PC-3 (cell line): ENCODE data around the gene NFAT5.

Source experiments
- EZH2phosphoT487 ChIP-seq: fragments of 300-600 bp; sonication (generic); IDR thresholded peaks from 2 replicates; pipeline ENCODE4 v1.6.1; 2018; ENCODE audit warnings: mild to moderate bottlenecking, antibody characterized with exemption, low read length, borderline replicate concordance
- TF ChIP-seq, protein P1 (sequence below): fragments of 300-600 bp; sonication (generic); conservative IDR thresholded peaks from 2 replicates; pipeline ENCODE4 v1.5.1; 2017; ENCODE audit warnings: antibody characterized with exemption, low read depth, mild to moderate bottlenecking, low read length

DNA sequence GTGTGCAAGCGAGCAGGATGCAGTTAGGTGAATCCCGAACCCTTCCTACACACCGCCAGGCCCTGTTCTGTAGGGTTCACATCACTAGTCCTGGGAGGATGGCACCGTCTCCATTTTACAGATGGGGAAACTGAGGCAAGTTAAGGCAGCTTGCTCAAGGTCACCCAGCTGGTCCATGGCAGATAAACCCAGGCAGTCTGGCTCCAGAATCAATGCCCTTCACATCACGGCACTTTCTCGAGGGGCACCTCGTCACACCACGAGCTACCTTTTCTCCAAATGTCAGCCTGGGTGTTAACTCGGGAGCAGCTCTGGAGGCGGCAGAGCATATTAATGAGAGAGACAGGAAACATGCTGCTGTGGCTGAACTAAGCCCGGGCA is 179.5 kb downstream of the NFAT5 start:
- TF ChIP-seq, protein P1, sequence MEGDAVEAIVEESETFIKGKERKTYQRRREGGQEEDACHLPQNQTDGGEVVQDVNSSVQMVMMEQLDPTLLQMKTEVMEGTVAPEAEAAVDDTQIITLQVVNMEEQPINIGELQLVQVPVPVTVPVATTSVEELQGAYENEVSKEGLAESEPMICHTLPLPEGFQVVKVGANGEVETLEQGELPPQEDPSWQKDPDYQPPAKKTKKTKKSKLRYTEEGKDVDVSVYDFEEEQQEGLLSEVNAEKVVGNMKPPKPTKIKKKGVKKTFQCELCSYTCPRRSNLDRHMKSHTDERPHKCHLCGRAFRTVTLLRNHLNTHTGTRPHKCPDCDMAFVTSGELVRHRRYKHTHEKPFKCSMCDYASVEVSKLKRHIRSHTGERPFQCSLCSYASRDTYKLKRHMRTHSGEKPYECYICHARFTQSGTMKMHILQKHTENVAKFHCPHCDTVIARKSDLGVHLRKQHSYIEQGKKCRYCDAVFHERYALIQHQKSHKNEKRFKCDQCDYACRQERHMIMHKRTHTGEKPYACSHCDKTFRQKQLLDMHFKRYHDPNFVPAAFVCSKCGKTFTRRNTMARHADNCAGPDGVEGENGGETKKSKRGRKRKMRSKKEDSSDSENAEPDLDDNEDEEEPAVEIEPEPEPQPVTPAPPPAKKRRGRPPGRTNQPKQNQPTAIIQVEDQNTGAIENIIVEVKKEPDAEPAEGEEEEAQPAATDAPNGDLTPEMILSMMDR: no peak
- no peak for TF ChIP-seq EZH2phosphoT487
